ENCODE measurements around the gene USP13.

USP13 gene

DNA sequence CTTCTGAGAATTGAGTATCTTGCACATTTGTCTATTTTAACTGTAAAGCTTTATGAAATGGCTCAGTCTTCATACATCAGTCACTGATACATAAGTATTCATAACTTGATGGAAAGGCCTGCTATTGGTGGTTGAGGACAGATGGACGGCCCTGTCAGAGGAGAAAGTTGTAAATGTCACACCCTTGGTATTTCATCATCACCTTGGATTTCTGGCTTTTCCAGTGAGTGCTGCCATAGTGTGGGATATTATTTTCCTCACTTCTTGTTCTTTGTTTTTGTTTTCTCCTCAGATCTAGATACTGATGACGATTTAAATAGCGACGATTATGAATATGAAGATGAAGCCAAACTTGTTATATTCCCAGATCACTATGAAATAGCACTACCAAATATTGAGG lies 47.9 kb downstream of the USP13 start:
- no peak for DNase-seq

DNA sequence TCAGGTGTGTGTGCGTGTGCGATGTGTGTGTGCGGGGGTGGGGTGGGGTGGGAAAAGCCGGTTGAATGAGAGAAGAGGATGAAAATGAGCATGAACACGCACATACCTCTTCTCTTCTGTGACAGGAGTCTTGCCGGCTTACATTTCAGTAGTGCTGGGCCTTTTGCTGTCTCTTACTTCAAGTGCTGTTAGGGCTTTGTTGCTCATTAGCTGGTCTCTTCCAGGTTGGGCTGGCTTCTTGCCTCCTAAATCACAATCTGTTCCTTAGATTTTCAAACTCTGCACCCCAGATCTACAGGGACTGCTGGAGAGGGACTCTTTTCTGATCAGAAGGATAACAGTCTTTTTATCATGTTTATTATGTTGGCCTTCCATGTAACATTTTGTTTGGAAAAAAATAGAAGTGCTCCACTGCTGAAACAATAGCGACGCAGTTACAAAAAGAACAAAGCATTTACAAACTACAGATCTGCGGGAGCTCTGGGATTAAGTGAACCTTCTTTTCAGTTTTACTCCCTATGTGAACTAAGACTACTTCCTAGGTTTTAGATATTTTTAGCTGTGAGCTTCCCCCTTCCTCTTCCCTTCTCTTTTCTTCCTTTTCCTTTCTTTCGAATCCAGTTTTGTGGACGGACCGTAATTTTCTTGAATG lies 48.5 kb downstream of the USP13 start:
- DNase-seq = no peak

GRCh38 chr3:179702271-179702947 lies 49.6 kb downstream of the USP13 start:
- no peak for DNase-seq

DNA sequence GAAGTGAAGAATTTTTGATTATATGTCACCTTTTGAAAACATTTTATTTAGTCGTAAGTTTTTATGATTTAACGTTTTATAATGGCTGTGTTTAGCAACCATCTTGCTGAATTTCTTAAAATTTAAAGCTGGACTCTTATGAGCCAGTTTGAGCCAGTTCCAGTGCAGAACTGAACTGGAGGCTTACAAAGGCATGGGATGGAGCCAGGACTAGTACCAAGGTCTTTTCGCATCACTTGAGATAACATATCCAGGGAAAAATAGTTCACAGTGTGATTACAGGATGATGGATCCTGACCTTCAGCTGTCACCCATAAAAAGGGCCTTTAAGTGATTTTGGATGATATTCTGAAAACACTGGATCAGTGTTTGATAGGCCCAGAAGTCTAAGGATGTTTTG lies 51.0 kb downstream of the USP13 start:
- DNase-seq = no peak

- DNase-seq = no peak
These were observed 53.4 kb downstream of the USP13 start for GRCh38 chr3:179706233-179706632.

- DNase-seq = no peak
These were observed 57.2 kb downstream of the USP13 start for GRCh38 chr3:179710079-179710478.

DNA sequence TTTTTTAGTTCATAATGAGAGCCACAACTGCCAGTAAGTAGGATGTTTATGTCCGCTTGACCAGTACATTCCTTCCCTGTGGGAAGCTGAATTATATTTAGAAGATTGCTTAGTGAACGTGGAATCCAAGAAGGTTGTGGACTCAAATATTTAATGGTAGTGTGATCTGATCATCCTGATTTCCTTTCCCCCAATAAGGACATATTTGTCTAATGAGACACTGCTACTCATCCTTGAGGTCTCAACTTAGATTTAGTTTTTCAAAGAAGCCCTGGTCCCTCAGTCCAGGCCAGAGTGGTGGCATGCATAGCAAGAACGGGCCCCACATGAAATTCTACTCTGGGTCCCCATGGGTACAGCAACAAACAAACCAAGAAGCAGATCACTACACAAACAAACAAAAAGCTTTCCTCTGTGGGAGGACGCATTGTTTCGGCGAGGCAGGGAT lies 60.8 kb downstream of the USP13 start:
- DNase-seq = no peak

DNA sequence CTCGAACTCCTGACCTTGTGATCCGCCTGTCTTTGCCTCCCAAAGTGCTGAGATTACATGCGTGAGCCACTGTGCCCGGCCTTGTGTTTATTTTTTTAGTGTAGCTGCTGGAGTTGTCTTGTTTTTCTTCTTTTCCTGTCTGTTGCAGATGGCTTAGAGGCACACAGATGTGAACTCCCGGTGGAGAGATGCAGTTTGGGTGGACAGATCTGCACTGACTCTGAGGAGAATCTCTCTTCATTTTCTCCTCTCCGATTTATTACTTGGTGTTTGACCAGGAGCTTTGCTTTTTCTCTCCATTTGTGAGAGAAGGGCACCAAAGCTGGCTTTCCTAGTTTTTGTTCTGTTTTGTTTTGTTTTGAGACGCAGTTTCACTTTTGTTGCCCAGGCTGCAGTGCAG lies 62.7 kb downstream of the USP13 start:
- DNase-seq = no peak

DNA sequence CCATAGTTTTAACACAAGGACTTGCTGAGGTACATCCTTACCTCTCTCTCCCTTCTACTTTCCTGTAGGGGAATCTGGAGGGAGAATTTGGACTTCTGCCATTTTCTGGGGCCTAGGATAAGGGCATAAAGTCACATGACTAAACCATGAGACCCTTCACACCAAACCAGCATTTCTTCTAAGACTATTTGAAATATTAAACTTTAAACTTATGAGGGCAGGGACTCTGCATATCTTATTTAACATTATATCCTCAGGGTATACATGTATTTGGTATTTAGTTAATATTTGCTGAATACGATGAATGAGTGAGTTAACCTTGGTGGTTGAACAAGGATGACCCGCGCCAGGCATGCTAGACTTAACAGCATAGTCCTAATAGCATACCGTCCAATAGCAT lies 63.4 kb downstream of the USP13 start:
- no peak for DNase-seq

- DNase-seq = no peak
These were observed 64.0 kb downstream of the USP13 start for GRCh38 chr3:179716811-179717210.

GRCh38 chr3:179717219-179717618 lies 64.4 kb downstream of the USP13 start:
- DNase-seq = no peak

- no peak for DNase-seq
These were observed 66.4 kb downstream of the USP13 start for GRCh38 chr3:179719048-179719734.

DNA sequence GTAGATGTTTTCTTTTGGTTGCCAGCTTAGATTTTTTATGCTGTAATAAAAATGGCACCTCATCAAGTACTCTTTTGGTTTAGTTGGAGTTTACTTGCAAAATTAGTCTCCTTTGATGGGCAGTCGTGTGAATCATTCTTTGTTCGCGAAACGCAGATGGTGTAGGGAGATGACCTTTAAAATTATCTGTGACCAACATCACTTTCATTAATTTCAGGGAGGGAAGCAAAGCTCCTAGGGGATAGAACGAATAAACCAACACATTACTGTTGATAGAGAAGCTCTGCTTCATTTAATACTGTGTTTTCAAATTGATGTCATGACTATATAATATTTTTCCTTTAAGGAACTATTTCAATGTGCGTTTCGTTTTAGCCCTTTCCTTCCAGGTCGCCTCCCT lies 67.4 kb downstream of the USP13 start:
- DNase-seq = no peak

- no peak for DNase-seq
These were observed 70.8 kb downstream of the USP13 start for GRCh38 chr3:179723617-179724016.

DNA sequence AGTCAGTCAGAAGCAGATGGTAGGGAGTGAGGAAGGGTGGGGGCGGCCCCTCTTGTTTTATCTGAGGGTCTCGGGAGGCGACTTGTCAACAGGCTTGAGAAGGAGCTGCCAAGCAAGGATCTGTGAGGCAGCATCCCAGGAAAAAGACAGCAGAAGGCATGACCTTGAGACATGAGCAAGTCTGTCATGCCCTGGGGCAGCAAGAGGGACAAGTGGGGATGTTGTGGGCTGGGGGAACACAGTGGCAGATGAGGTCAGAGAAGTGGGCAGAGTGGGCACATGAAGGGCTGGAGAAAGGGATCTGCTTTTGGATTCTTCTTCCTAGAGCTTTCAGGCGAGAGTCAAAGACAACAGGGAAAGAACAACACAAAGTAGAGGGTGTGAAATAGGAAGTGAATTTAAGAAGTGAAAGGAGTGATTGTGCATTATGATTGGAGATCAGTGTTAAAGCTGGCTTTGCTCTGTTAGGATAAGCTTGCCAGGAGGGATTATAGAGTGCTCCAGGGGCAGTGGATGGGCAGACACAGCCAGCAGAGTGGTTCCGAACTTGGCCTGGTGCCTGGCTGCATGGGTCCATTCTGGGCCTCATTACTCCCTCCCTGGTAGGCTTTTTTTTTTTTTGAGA lies 73.3 kb downstream of the USP13 start:
- no peak for DNase-seq

DNA sequence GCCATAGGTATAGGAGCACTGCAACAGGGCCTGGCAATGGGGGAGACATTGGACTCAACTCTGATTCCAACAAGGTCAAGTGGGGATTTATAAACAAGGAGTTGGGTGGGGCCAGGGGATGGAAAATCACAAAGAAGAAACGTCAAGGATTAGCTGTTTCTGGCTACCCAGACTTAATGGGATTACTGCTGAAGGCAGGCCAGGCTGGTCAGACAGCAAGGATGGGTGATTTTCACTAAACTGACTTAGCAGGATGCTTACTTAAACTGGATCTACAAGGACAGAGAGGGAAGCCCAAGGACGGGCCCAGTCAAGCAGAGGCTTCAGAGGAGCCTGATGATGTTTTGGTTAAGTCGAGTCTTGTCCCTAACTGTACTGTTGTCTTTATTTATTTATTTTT lies 76.2 kb downstream of the USP13 start:
- DNase-seq = no peak

GRCh38 chr3:179729981-179730380 lies 77.1 kb downstream of the USP13 start:
- no peak for DNase-seq

- DNase-seq = no peak
These were observed 77.7 kb downstream of the USP13 start for GRCh38 chr3:179730506-179730905.

DNA sequence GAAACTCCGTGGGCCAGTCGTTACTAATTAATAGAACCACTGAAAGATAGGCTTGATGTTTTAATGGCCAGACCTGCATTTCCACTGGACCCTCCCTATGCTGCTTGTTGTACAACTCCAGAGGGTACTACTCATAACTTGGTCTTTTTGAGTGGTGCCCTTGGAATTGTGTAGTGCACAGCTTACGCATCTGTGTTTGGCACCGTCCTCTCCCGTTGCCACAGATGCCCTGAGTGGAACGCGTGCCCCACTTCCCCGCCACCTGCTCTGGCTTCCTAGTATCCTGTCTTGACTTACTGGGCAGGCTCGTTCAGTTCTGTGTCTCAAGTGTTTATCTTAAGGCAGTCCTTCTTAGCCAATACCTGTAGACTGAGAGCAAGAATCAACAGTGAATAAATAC lies 78.7 kb downstream of the USP13 start:
- no peak for DNase-seq

- no peak for DNase-seq
These were observed 80.0 kb downstream of the USP13 start for GRCh38 chr3:179732661-179733348.

DNA sequence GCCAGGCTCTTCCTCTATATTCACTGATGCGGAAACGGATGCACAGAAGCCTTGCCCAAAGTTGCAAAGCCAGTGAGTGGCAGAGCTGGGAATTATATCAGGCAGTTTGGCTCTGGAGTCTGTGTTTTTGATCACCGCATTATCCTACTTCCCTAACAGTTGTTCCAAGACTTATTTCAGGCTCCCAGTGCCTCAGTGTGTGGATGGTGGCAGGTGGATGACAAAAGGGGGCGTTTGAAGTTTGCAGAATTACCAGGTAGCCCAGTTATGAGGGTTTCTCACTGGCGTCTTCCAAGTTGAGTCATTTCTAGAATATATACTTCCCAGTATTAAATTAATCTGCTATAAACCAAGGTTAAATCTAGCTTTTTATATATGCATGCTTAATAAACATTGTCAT lies 81.0 kb downstream of the USP13 start:
- no peak for DNase-seq

GRCh38 chr3:179734497-179735281 lies 81.8 kb downstream of the USP13 start:
- DNase-seq = no peak
